Stromal cell of bone marrow (primary cell): Measurements from ENCODE around the gene NFX1.
A peak's percentile ranks its signal among the peaks of the same experiment; 100 is the strongest.

Experiments
- DNase-seq: peaks from one replicate; pipeline ENCODE4 v3.0.0-alpha.2; 2012; ENCODE audit warnings: low read depth

The NFX1 gene

GRCh38 chr9:33267151-33267767 is 23.1 kb upstream of the NFX1 start:
- DNase-seq: no peak

GRCh38 chr9:33270146-33270545 is 20.2 kb upstream of the NFX1 start:
- DNase-seq: no peak

- no peak for DNase-seq
Measured at GRCh38 chr9:33272061-33272460, 18.3 kb upstream of the NFX1 start.

GRCh38 chr9:33273266-33273971 is 16.9 kb upstream of the NFX1 start:
- DNase-seq: no peak

- DNase-seq: no peak
Measured at GRCh38 chr9:33273972-33274328, 16.4 kb upstream of the NFX1 start.

GRCh38 chr9:33277484-33277883 is 12.8 kb upstream of the NFX1 start:
- DNase-seq: no peak

GRCh38 chr9:33285502-33285901 is 4.8 kb upstream of the NFX1 start:
- no peak for DNase-seq

GRCh38 chr9:33287087-33287490 is 3.2 kb upstream of the NFX1 start:
- DNase-seq: peak; percentile 64

GRCh38 chr9:33288235-33288634 is 2.1 kb upstream of the NFX1 start:
- no peak for DNase-seq

GRCh38 chr9:33288828-33289483 is 1.4 kb upstream of the NFX1 start:
- DNase-seq: no peak

- no peak for DNase-seq
Measured at GRCh38 chr9:33289496-33289895, 820 bp upstream of the NFX1 start.

- DNase-seq: no peak
Measured at GRCh38 chr9:33289936-33290246, 425 bp upstream of the NFX1 start.

GRCh38 chr9:33291031-33291397 is 698 bp downstream of the NFX1 start:
- no peak for DNase-seq

GRCh38 chr9:33291901-33292300 is 1.6 kb downstream of the NFX1 start:
- DNase-seq: no peak

GRCh38 chr9:33293782-33294181 is 3.5 kb downstream of the NFX1 start:
- DNase-seq: no peak

GRCh38 chr9:33294670-33295432 is 4.5 kb downstream of the NFX1 start:
- DNase-seq: no peak

GRCh38 chr9:33295571-33295970 is 5.3 kb downstream of the NFX1 start:
- DNase-seq: no peak

GRCh38 chr9:33297432-33297831 is 7.1 kb downstream of the NFX1 start:
- no peak for DNase-seq

- DNase-seq: no peak
Measured at GRCh38 chr9:33300546-33300945, 10.2 kb downstream of the NFX1 start.

- DNase-seq: no peak
Measured at GRCh38 chr9:33304362-33304761, 14.0 kb downstream of the NFX1 start.

- DNase-seq: no peak
Measured at GRCh38 chr9:33306037-33306436, 15.7 kb downstream of the NFX1 start.

GRCh38 chr9:33307067-33307466 is 16.8 kb downstream of the NFX1 start:
- DNase-seq: no peak

- no peak for DNase-seq
Measured at GRCh38 chr9:33309903-33310302, 19.6 kb downstream of the NFX1 start.
